IMR-90 (cell line): ENCODE data around the gene LRRC37A.

Source experiments
- CHD1 ChIP-seq: IDR thresholded peaks from 2 replicates; pipeline ENCODE4 v1.6.1; 2012; ENCODE audit warnings: low read depth, low read length, improper control_type of control experiment
- CTCF ChIP-seq: conservative IDR thresholded peaks from 2 replicates; pipeline ENCODE4 v1.5.1; 2012; ENCODE audit warnings: mild to moderate bottlenecking, low read depth, low read length, improper control_type of control experiment
- MAZ ChIP-seq: IDR thresholded peaks from 2 replicates; pipeline ENCODE4 v1.6.1; 2012; ENCODE audit warnings: low read depth, mild to moderate bottlenecking, low read length, improper control_type of control experiment, moderate library complexity, borderline replicate concordance
- POLR2A ChIP-seq: IDR thresholded peaks from 2 replicates; pipeline ENCODE4 v1.6.1; 2012; ENCODE audit warnings: mild to moderate bottlenecking, low read depth, low read length
- USF2 ChIP-seq: fragments of 150-350 bp; IDR thresholded peaks from 2 replicates; pipeline ENCODE4 v1.6.1; 2017; ENCODE audit warnings: mild to moderate bottlenecking, antibody characterized with exemption, low read length, low read depth
- TF ChIP-seq, protein P1 (sequence below): fragments of 150-350 bp; IDR thresholded peaks from 2 replicates; pipeline ENCODE4 v1.6.1; 2016; ENCODE audit warnings: low read depth, mild to moderate bottlenecking, low read length, moderate library complexity, borderline replicate concordance

- no peak for TF ChIP-seq CTCF
- peak; percentile 45 for TF ChIP-seq POLR2A
- TF ChIP-seq MAZ = no peak; the same call in 1 of the 2 replicates
- TF ChIP-seq, protein P1, sequence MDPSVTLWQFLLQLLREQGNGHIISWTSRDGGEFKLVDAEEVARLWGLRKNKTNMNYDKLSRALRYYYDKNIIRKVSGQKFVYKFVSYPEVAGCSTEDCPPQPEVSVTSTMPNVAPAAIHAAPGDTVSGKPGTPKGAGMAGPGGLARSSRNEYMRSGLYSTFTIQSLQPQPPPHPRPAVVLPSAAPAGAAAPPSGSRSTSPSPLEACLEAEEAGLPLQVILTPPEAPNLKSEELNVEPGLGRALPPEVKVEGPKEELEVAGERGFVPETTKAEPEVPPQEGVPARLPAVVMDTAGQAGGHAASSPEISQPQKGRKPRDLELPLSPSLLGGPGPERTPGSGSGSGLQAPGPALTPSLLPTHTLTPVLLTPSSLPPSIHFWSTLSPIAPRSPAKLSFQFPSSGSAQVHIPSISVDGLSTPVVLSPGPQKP = no peak
- TF ChIP-seq USF2 = no peak
- TF ChIP-seq CHD1 = no peak
Measured at GRCh38 chr17:46266656-46267544, 28.0 kb upstream of the LRRC37A start.
